ENCODE measurements around the gene TRPM2.
"Not testable (repeated sequence)": the region's sequence is repeated elsewhere in the genome, so short reads cannot be mapped to it uniquely, and the experiment has no call there.

Gene TRPM2

DNA sequence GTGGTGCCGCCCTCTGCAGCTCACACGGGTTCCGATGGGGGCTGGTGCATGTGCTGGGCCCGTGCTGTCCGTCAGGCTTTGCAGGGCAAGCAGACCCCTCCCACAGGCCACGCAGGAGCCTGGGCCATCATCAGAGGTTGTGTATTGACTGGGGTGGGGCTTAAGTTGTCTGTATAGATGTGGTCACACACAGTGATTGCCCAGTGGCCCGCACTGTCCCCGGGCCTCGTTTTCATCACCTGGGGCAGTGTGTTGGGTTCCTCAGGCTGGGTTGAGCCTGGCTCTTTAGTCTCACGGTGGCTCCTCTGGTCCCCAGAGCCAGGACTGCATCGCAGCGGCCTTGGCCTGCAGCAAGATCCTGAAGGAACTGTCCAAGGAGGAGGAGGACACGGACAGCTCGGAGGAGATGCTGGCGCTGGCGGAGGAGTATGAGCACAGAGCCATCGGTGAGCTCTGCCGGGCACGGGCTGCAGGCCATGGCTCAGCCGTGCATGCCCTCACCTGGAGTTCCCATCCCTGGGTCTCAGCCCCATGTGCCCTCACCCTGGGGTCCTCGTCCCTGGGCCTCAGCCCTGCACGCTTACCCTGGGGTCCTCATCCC, 44.1 kb downstream of the TRPM2 start:
- DNase-seq (ENCODE audit: low read depth) = no peak

GRCh38 chr21:44398499-44398898, 45.1 kb downstream of the TRPM2 start:
- DNase-seq (ENCODE audit: low read depth) = no peak

DNA sequence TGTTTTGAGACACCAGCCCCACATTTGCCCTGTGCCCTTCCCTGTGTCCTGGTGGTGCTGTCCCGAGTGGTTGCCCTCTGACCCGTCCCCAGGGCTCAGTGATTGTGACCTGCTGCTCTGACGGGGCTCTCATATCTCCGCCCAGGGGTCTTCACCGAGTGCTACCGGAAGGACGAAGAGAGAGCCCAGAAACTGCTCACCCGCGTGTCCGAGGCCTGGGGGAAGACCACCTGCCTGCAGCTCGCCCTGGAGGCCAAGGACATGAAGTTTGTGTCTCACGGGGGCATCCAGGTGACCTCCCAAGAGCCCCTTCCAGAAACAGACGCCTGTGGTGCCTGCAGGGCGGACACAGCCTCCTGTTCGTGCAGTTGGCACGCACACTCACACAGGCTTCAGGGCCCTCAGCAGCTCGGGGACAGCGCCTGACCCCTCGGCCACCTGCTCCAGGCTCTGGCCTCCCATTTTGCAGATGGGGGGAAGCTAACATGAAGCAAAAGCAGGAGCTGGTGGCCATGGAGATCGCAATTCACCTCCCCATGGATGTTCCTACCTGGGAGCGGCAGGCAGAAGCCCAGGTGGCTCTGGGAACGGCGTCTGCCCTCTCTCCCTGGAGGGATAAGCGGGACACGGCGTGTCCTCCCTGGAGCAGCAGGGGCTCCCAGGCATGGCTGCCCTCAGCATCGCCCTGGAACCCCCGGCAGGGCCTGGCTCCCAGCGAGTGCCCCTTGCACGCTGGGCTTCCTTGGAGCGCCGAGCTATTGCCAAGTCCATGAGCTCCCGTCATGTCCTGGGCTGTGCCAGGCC, 45.9 kb downstream of the TRPM2 start:
- DNase-seq (ENCODE audit: low read depth) = no peak

- DNase-seq (ENCODE audit: low read depth) = no peak
Observed at GRCh38 chr21:44399955-44400790, 46.8 kb downstream of the TRPM2 start.

GRCh38 chr21:44400791-44401385, 47.5 kb downstream of the TRPM2 start:
- DNase-seq (ENCODE audit: low read depth) = no peak

GRCh38 chr21:44401386-44402160, 48.2 kb downstream of the TRPM2 start:
- DNase-seq (ENCODE audit: low read depth) = no peak

DNA sequence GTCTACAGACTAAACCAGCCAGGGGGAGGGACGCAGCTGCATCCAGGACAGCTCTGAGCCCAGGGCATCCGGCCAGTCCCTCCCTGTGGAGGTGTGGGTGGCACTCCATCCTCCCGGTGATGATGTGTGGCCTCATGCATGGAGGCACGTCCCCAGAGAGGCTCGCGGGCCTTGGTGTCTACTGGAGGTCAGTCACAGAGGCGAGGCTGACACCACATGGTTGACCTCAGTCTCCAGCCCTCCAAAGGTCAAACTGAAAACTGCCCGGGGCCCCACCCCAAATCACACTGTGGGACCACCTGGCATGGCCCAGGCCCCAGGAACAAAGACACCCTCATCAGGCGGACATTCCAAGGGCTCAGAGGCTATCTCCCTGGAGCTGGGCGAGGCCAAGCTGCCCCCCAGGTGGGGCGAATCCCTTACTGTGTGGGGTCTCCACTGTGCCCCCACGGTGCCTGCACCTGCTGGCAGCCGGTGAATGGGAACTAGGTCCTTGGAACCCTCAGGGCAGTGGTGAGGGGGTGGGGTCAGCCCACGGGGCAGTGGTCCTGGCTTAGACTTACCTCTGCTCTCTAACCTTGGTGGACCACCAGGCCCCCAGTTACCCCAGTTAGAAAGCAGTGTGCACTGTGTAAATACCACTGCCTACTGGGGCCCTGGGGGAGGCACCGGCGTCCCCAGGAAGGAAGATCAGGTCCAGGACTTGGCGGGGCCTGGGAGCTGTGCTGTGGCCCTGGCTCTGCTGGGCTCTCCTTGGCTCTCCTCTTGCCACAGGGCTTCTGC, 49.1 kb downstream of the TRPM2 start:
- DNase-seq (ENCODE audit: low read depth) = no peak

- DNase-seq (ENCODE audit: low read depth) = no peak
Observed at GRCh38 chr21:44403106-44404020, 49.9 kb downstream of the TRPM2 start.

GRCh38 chr21:44404482-44404881, 51.1 kb downstream of the TRPM2 start:
- DNase-seq (ENCODE audit: low read depth) = not testable (repeated sequence)

GRCh38 chr21:44405091-44405947, 51.9 kb downstream of the TRPM2 start:
- no peak for DNase-seq (ENCODE audit: low read depth)

DNA sequence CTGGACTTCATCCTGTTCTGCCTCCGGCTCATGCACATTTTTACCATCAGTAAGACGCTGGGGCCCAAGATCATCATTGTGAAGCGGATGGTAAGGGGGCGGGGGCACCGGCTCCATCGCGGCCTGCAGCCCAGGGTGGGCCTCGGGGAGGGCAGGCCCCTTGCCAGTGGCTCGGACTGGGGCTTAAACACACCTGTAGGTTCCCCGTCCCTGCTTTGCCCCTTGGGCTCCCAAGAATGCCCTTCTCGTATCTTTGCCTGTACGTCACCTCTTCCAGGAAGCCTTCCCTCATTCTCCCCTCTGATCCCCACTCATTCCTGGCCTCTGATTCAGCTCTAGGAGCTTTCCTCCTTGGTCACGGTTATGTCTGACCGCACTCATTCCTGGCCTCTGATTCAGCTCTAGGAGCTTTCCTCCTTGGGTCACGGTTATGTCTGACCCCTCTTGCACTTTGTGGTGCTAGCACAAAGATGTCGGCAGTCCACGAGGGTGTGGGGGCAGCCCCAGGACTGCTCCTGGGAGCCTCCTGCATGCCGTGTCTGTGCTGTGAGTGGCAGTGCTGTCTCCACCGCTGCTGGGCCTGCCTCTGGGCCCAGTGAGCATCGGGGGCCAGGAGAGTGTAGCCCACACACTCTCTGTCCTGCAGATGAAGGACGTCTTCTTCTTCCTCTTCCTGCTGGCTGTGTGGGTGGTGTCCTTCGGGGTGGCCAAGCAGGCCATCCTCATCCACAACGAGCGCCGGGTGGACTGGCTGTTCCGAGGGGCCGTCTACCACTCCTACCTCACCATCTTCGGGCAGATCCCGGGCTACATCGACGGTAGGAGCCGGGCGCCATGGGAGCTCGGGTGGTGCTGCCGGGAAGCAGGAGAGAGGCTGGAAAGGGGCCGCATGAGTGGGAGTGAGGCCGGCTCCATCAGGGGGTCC, 52.8 kb downstream of the TRPM2 start:
- peak; percentile 12 for DNase-seq (ENCODE audit: low read depth)

GRCh38 chr21:44406953-44407352, 53.5 kb downstream of the TRPM2 start:
- DNase-seq (ENCODE audit: low read depth) = no peak

GRCh38 chr21:44407493-44407892, 54.1 kb downstream of the TRPM2 start:
- no peak for DNase-seq (ENCODE audit: low read depth)

DNA sequence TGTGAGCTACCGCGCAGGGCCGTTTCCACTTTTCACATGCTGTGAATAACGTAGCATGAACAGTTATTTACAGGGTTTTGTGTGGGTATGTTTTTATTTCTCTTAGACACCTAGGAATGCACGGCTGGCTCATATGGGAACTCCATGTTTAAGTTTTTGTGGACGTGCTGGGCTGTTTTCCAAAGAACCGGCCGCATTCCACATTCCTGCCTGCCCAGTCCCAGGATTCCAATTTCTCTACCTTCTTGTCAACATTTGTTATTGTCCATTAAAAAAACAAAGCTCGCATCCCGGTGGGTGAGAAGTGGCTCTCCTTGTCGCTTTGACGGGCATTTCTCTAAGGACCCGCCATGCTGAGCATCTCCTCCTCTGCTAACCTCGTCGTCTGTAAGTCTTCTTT, 54.8 kb downstream of the TRPM2 start:
- no peak for DNase-seq (ENCODE audit: low read depth)

- DNase-seq (ENCODE audit: low read depth) = no peak
Observed at GRCh38 chr21:44413566-44414290, 60.3 kb downstream of the TRPM2 start.

- no peak for DNase-seq (ENCODE audit: low read depth)
Observed at GRCh38 chr21:44414291-44415072, 61.1 kb downstream of the TRPM2 start.

All from HS-27A (cell line).